Tongue (tissue), 2 donors: ENCODE results near the gene NUDT9. TPM values are rescaled to one million over a fixed set of nuclear protein-coding genes. Genes with fewer than 3 reads are reported as not detected.

ENCODE experiments used
- small RNA-seq: library from RNA; depleted of rRNA; stranded (forward); fragments of <200 nt; gene quantifications from one replicate; pipeline ENCODE3, GENCODE V24; 2014; ENCODE audit warnings: low replicate concordance
- total RNA-seq: library from RNA; depleted of rRNA; stranded (reverse); fragments of >200 nt; gene quantifications from one replicate; pipeline ENCODE4 v1.2.3, GENCODE V29; 2014

The NUDT9 gene
- total RNA-seq, 1 donor from 2014 or later = 23.3 TPM

Small RNAs within 50 kb of the gene (small RNA-seq; reads per million reads assigned to genes)
- not detected for gene RN7SL681P

Other genes starting within 250 kb of the NUDT9 start
- gene KLHL8, start 202.0 kb upstream of the NUDT9 start, total RNA-seq = 22.5 TPM
- gene HSD17B13, start 99.7 kb upstream of the NUDT9 start, total RNA-seq = not detected
- gene HSD17B11, start 31.4 kb upstream of the NUDT9 start, total RNA-seq = 31.9 TPM
- 395 TPM for gene SPARCL1, start 106.8 kb downstream of the NUDT9 start, total RNA-seq
- not detected for gene DSPP, start 186.0 kb downstream of the NUDT9 start, total RNA-seq
- not detected for gene DMP1, start 227.7 kb downstream of the NUDT9 start, total RNA-seq